B cell (primary cell): ENCODE measurements around the gene SELENOV.

ENCODE experiments used
- EZH2 ChIP-seq: IDR thresholded peaks from 2 replicates; pipeline ENCODE4 v1.6.1; 2012; ENCODE audit warnings: borderline replicate concordance, low read depth, mild to moderate bottlenecking, moderate library complexity, low read length; ENCODE audit not compliant: insufficient read depth, poor library complexity, severe bottlenecking
- TF ChIP-seq, protein P1 (sequence below): fragments of 200-600 bp; IDR thresholded peaks from one replicate; pipeline ENCODE4 v1.8.0; 2022; ENCODE audit warnings: antibody characterized with exemption, mild to moderate bottlenecking

DNA sequence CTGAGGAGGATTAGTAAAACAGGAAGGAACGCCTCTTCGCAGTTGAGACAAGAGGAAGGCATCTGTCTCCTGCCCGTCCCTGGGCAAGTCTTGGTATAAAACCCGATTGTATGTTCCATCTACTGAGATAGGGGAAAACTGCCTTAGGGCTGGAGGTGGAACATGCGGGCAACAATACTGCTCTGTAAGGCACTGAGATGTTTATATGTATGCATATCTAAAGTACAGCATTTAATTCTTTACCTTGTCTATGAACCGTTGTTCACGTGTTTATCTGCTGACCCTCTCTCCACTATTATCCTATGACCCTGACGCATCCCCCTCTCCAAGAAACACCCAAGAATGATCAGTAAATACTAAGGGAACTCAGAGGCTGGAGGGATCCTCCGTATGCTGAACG, 35.0 kb upstream of the SELENOV start:
- TF ChIP-seq, protein P1, sequence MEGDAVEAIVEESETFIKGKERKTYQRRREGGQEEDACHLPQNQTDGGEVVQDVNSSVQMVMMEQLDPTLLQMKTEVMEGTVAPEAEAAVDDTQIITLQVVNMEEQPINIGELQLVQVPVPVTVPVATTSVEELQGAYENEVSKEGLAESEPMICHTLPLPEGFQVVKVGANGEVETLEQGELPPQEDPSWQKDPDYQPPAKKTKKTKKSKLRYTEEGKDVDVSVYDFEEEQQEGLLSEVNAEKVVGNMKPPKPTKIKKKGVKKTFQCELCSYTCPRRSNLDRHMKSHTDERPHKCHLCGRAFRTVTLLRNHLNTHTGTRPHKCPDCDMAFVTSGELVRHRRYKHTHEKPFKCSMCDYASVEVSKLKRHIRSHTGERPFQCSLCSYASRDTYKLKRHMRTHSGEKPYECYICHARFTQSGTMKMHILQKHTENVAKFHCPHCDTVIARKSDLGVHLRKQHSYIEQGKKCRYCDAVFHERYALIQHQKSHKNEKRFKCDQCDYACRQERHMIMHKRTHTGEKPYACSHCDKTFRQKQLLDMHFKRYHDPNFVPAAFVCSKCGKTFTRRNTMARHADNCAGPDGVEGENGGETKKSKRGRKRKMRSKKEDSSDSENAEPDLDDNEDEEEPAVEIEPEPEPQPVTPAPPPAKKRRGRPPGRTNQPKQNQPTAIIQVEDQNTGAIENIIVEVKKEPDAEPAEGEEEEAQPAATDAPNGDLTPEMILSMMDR: no peak
- no peak for TF ChIP-seq EZH2
